Activated naive CD8-positive, alpha-beta T cell treated with anti-CD3 and anti-CD28 coated beads for 36 hours (primary cell): ENCODE data around the gene GFPT2. TPM values are rescaled to one million over a fixed set of nuclear protein-coding genes. Genes with fewer than 3 reads are reported as not detected.

Experiments
- DNase-seq: peaks from one replicate; pipeline ENCODE4 v3.0.0; 2021
- H3K27ac Mint-ChIP-seq: one replicate; pipeline ENCODE4 v1.8.0; 2022; ENCODE audit warnings: mild to moderate bottlenecking, moderate library complexity, mixed read lengths
- H3K27me3 Mint-ChIP-seq: one replicate; pipeline ENCODE4 v1.8.0; 2022; ENCODE audit warnings: mild to moderate bottlenecking, mixed read lengths
- H3K36me3 Mint-ChIP-seq: one replicate; pipeline ENCODE4 v1.8.0; 2021; ENCODE audit warnings: mild to moderate bottlenecking, mixed read lengths
- H3K4me1 Mint-ChIP-seq: one replicate; pipeline ENCODE4 v1.8.0; 2021; ENCODE audit warnings: mixed read lengths
- H3K4me3 Mint-ChIP-seq: one replicate; pipeline ENCODE4 v1.8.0; 2022; ENCODE audit warnings: mild to moderate bottlenecking, moderate library complexity, mixed read lengths
- H3K9me3 Mint-ChIP-seq: one replicate; pipeline ENCODE4 v1.8.0; 2022; ENCODE audit warnings: mixed read lengths
- total RNA-seq, 2 experiments: library from RNA; stranded (reverse); gene quantifications; one replicate each; pipeline ENCODE4 v1.2.3, GENCODE V29; 2021

GFPT2 gene
- total RNA-seq, 2 experiments from 2014 or later: 0.10 to 0.18 TPM

DNA sequence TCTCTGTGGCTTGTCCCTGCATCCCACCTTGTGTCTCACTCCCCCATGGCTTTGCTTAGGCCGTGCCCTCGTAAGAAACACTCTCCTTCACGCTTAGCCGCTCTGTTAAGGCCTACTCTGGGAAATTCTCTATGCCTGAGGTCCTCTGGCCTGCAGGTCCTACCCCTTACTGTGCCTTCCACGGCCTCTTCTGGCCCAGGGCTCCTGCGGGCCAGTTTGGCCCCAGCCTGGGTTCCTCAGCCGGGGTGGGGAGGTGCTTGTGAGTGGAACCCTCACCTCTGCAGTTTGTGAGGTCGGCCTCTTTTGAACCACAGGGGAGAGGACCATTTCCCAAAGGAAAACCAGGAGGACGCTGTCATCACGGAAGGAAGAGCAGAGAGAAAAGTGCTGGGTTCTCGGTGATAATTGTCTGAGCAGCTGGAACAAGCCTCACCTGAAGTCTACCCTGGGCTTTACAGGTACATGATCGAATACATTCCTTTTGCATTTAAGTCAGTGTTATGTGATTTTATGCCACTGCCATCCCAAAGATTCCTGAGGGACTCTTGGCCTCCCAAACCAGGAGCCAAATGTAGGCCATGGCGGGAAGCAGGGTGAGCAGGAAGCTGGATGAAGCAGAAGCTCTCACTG lies 28.8 kb upstream of the GFPT2 start:
- no peak for DNase-seq
- H3K4me1 Mint-ChIP-seq: no peaks in the 10 kb centered on the region
- H3K4me3 Mint-ChIP-seq: no peak overlapping the region
- no peaks in the 10 kb centered on the region for H3K36me3 Mint-ChIP-seq
- H3K27me3 Mint-ChIP-seq: peaks cover 3% of the 10 kb centered on the region
- H3K27ac Mint-ChIP-seq: no peak overlapping the region
- no peaks in the 10 kb centered on the region for H3K9me3 Mint-ChIP-seq

DNA sequence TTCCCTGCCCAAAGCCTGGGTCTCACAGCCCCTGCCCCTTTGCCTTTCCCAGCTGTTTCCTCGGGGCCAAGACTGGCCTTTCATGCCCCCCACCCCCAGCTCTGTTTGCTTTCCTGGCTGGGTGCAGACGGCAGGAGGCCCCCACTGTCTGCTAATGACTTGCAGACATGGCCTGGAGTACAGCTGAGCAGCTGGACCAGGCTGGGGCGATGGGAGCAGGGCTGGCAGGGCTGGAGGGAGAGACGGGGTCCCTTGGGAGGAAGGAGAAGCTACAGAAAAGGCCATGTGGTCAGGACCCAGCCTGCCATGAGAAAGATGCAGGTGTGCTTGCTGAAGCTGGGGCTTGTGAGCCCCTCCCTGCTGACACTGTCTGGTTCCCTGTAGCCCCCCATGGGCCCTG lies 28.3 kb upstream of the GFPT2 start:
- Mint-ChIP-seq H3K4me1 (no peaks in the 10 kb centered on the region), H3K36me3 (no peaks in the 10 kb centered on the region), H3K27ac (no peak overlapping the region), H3K27me3 (peaks cover 3% of the 10 kb centered on the region), H3K4me3 (no peak overlapping the region), H3K9me3 (no peaks in the 10 kb centered on the region)
- DNase-seq: no peak

GRCh38 chr5:180380856-180381255 lies 27.7 kb upstream of the GFPT2 start:
- Mint-ChIP-seq H3K27ac (no peak overlapping the region), H3K36me3 (no peaks in the 10 kb centered on the region)

DNA sequence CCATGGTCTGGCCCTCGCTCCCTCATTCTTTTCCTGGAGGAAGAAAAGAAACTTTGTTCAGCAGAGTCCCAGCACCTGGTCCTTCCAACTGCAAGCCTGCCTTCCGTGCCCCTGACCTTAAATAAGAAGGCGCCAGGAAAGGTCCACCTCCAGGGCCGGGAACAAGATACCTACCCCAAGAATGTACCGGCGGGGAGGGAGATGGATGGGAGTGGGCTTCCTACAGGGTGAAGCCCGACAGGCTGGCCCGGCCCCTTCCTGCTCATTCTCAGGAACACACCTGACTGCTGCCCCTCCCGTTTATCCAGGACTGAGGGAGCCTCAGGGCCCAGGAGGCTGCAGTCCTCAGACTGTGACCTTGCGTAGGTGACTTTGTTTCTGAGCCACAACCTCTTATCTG lies 27.3 kb upstream of the GFPT2 start:
- H3K27me3 Mint-ChIP-seq: peaks cover 3% of the 10 kb centered on the region
- no peaks in the 10 kb centered on the region for H3K4me1 Mint-ChIP-seq
- no peak overlapping the region for H3K27ac Mint-ChIP-seq
- DNase-seq: no peak
- H3K36me3 Mint-ChIP-seq: no peaks in the 10 kb centered on the region
- no peaks in the 10 kb centered on the region for H3K9me3 Mint-ChIP-seq
- H3K4me3 Mint-ChIP-seq: no peak overlapping the region

More at GRCh38 chr5:180380856-180381255, 27.7 kb upstream of the GFPT2 start:
- H3K4me1 Mint-ChIP-seq: no peaks in the 10 kb centered on the region
- H3K27me3 Mint-ChIP-seq: peaks cover 3% of the 10 kb centered on the region
- H3K9me3 Mint-ChIP-seq: no peaks in the 10 kb centered on the region
- no peak for DNase-seq
- H3K4me3 Mint-ChIP-seq: no peak overlapping the region

GRCh38 chr5:180379355-180380070 lies 26.4 kb upstream of the GFPT2 start:
- Mint-ChIP-seq H3K4me3 (no peak overlapping the region), H3K36me3 (no peaks in the 10 kb centered on the region), H3K4me1 (no peaks in the 10 kb centered on the region), H3K9me3 (no peaks in the 10 kb centered on the region), H3K27me3 (peaks cover 3% of the 10 kb centered on the region), H3K27ac (no peak overlapping the region)
- DNase-seq: no peak

DNA sequence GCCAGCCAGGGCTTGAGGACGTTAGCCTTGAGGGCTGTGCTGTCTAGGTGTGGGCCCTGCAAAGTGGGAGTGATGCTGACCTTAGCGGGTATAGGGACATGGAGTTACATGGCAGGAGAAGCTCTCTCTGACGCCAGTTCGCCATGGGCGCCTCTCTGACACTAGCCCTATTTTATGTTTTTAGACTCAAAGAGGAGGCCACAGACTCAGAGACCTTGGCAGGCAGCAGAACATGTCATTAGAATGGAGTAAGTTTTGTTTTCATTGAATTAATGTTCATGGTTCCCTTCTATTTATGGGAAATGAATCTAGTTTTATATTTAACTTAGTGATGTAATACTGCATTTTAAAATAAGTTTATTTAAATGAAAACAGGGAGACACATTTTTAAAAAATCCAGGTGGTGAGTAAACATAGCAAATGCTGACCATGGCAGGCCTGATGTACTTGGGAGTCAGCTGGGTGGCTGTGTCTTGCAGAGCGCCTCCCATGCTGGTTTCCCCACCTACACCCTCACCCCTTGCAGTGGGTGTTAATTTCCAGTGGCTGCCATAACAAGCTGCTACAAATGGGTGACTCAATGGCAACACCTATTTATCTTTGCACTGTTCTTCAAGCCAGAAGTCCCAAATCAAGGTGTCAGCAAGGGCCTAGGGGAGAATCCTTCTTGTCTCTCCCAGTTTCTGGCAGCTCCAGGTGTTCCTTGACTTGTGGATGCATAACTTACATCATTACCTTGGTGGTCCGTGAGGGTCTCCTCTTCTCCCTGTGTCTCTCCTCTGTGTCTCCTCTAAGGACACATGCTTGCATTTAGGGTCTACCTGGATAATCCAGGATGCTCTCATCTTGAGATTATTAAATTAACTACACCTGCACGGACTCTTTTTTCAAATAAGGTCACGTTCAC lies 25.6 kb upstream of the GFPT2 start:
- Mint-ChIP-seq H3K36me3 (no peaks in the 10 kb centered on the region), H3K9me3 (no peaks in the 10 kb centered on the region), H3K4me3 (no peak overlapping the region), H3K4me1 (no peaks in the 10 kb centered on the region), H3K27ac (no peak overlapping the region), H3K27me3 (no peaks in the 10 kb centered on the region)
- no peak for DNase-seq

DNA sequence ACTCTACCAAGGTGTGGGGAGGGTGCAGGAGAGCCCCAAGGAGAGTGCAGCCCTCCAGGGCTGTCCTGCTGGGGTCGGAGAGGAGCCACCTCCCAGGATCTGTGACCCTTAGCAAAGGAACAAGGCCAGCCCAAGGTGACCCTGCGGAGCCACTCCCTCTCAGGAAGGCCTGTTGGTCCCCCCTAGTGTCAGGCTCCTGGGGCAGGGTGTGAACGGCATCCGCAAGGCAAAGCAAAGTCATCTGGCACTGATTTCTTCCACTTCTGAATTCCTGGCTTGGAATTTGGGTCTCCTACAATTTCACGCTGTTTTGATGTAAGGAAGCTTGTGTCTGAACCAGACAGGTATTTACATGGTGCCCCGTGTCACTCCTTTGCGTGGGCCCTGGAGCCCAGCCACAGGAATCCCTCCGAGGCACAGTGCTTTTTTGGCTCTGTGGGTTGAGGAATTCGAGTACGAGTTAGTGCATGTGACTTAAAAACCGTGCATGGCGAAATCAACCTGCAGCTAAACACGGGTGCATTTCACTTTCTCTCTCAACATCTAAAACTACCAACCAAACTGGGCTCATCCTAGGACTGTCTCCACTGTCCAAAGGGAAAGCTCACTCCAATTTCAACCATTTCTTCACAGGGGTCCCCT lies 24.5 kb upstream of the GFPT2 start:
- H3K9me3 Mint-ChIP-seq: no peaks in the 10 kb centered on the region
- no peaks in the 10 kb centered on the region for H3K27me3 Mint-ChIP-seq
- DNase-seq: no peak
- no peak overlapping the region for H3K4me3 Mint-ChIP-seq
- no peaks in the 10 kb centered on the region for H3K4me1 Mint-ChIP-seq
- H3K27ac Mint-ChIP-seq: no peak overlapping the region
- no peaks in the 10 kb centered on the region for H3K36me3 Mint-ChIP-seq

GRCh38 chr5:180376511-180376910 lies 23.4 kb upstream of the GFPT2 start:
- no peaks in the 10 kb centered on the region for H3K36me3 Mint-ChIP-seq
- H3K4me1 Mint-ChIP-seq: no peaks in the 10 kb centered on the region
- H3K27ac Mint-ChIP-seq: no peak overlapping the region
- no peaks in the 10 kb centered on the region for H3K27me3 Mint-ChIP-seq
- H3K4me3 Mint-ChIP-seq: no peak overlapping the region
- no peaks in the 10 kb centered on the region for H3K9me3 Mint-ChIP-seq
- no peak for DNase-seq

DNA sequence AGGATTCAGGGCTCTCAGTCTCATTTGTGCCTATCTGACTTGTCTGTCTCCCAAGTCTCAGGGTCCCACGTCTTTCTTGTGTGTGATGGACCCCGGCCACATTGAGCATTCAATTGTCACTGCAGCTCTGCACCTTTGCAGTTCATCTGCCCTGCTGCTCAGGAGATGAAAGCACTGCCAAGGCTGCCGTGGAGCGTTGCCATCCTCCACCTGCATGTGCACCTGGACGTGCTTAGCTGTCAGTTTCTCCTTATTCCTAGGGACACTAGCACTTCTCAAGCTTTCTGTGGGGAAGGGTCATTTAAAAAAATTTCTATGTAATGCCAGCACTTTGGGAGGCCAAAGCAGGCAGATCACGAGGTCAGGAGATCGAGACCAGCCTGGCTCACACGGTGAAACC lies 22.8 kb upstream of the GFPT2 start:
- Mint-ChIP-seq H3K27ac (no peak overlapping the region), H3K36me3 (no peaks in the 10 kb centered on the region), H3K4me1 (no peaks in the 10 kb centered on the region), H3K9me3 (no peaks in the 10 kb centered on the region), H3K4me3 (no peak overlapping the region), H3K27me3 (no peaks in the 10 kb centered on the region)
- DNase-seq: no peak

- no peak overlapping the region for H3K27ac Mint-ChIP-seq
- H3K36me3 Mint-ChIP-seq: no peaks in the 10 kb centered on the region
- no peaks in the 10 kb centered on the region for H3K9me3 Mint-ChIP-seq
- H3K4me3 Mint-ChIP-seq: no peak overlapping the region
- no peaks in the 10 kb centered on the region for H3K27me3 Mint-ChIP-seq
- no peak for DNase-seq
- no peaks in the 10 kb centered on the region for H3K4me1 Mint-ChIP-seq
Observed at GRCh38 chr5:180375291-180375690, 22.2 kb upstream of the GFPT2 start.

DNA sequence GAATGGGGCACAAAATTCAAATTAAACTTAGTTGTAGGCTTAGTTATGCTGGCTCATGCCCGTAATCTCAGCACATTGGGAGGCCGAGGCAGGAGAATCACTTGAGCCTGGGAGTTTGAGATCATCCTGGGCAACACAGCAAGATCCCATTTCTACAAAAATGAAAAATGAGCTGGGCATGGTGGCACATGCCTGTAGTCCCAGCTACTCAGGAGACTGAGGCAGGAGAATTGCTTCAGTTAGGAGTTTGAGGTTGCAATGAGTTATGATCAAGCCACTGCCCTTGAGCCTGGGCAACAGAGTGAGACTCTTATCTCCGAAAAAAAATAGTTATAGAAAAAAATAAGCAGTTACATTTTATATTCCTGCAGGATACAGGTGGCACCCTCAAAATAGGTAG lies 20.7 kb upstream of the GFPT2 start:
- no peaks in the 10 kb centered on the region for H3K27me3 Mint-ChIP-seq
- DNase-seq: no peak
- H3K36me3 Mint-ChIP-seq: no peaks in the 10 kb centered on the region
- no peak overlapping the region for H3K27ac Mint-ChIP-seq
- H3K4me1 Mint-ChIP-seq: no peaks in the 10 kb centered on the region
- H3K4me3 Mint-ChIP-seq: no peak overlapping the region
- no peaks in the 10 kb centered on the region for H3K9me3 Mint-ChIP-seq

GRCh38 chr5:180373454-180373853 lies 20.3 kb upstream of the GFPT2 start:
- H3K9me3 Mint-ChIP-seq: no peaks in the 10 kb centered on the region
- H3K4me1 Mint-ChIP-seq: no peaks in the 10 kb centered on the region
- H3K27me3 Mint-ChIP-seq: no peaks in the 10 kb centered on the region
- DNase-seq: no peak
- H3K4me3 Mint-ChIP-seq: no peak overlapping the region
- no peaks in the 10 kb centered on the region for H3K36me3 Mint-ChIP-seq
- no peak overlapping the region for H3K27ac Mint-ChIP-seq

DNA sequence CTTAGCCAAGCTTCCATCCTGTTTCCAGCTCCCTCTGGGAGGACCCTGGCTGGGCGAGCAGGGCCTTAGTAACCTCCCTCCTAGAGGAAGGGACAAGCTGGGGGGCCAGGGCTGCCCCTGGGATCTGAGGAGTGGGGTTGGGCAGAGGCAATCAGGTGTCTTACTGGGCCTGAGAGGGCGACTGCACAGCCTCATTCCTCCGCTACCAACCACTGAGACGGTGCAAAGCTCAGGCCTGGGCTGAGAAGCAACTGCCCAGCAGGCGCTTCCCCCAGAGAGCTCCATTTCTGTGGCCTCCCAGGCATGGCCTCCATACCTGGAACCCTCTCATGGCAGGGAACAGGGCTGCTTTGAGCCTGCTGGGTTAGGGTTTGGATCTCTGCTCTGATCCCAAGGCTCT lies 18.8 kb upstream of the GFPT2 start:
- no peaks in the 10 kb centered on the region for H3K4me1 Mint-ChIP-seq
- H3K27ac Mint-ChIP-seq: no peak overlapping the region
- H3K27me3 Mint-ChIP-seq: no peaks in the 10 kb centered on the region
- no peaks in the 10 kb centered on the region for H3K9me3 Mint-ChIP-seq
- no peak overlapping the region for H3K4me3 Mint-ChIP-seq
- no peak for DNase-seq
- no peaks in the 10 kb centered on the region for H3K36me3 Mint-ChIP-seq

GRCh38 chr5:180370861-180371641 lies 17.9 kb upstream of the GFPT2 start:
- DNase-seq: no peak
- H3K27me3 Mint-ChIP-seq: no peaks in the 10 kb centered on the region
- H3K4me1 Mint-ChIP-seq: no peaks in the 10 kb centered on the region
- H3K36me3 Mint-ChIP-seq: no peaks in the 10 kb centered on the region
- H3K4me3 Mint-ChIP-seq: no peak overlapping the region
- H3K9me3 Mint-ChIP-seq: no peaks in the 10 kb centered on the region
- no peak overlapping the region for H3K27ac Mint-ChIP-seq
